ENCODE data around the gene BCL2. TPM values are rescaled to one million over a fixed set of nuclear protein-coding genes. Genes with fewer than 3 reads are reported as not detected.

Gene BCL2
- polyA plus RNA-seq, 4 donors: 23.3 to 28.8 (median 27.1) TPM

- DNase-seq (ENCODE audit: low read depth in 4 of 4, low spot score in 3 of 4): no peak
These were observed 219.5 kb downstream of the BCL2 start for GRCh38 chr18:63099848-63100629.

- DNase-seq (ENCODE audit: low read depth in 4 of 4, low spot score in 3 of 4): no peak
These were observed 220.3 kb downstream of the BCL2 start for GRCh38 chr18:63099091-63099840.

GRCh38 chr18:63098018-63098981 lies 221.3 kb downstream of the BCL2 start:
- DNase-seq (ENCODE audit: low read depth in 4 of 4, low spot score in 3 of 4): no peak

GRCh38 chr18:63097178-63097577 lies 222.4 kb downstream of the BCL2 start:
- DNase-seq (ENCODE audit: low read depth in 4 of 4, low spot score in 3 of 4): no peak

- no peak for DNase-seq (ENCODE audit: low read depth in 4 of 4, low spot score in 3 of 4)
These were observed 223.2 kb downstream of the BCL2 start for GRCh38 chr18:63096327-63096874.

- DNase-seq (ENCODE audit: low read depth in 4 of 4, low spot score in 3 of 4): no peak
These were observed 223.8 kb downstream of the BCL2 start for GRCh38 chr18:63095768-63096167.

- DNase-seq (ENCODE audit: low read depth in 4 of 4, low spot score in 3 of 4): no peak
These were observed 227.8 kb downstream of the BCL2 start for GRCh38 chr18:63091671-63092364.

GRCh38 chr18:63090334-63090733 lies 229.2 kb downstream of the BCL2 start:
- no peak for DNase-seq (ENCODE audit: low read depth in 4 of 4, low spot score in 3 of 4)

- no peak for DNase-seq (ENCODE audit: low read depth in 4 of 4, low spot score in 3 of 4)
These were observed 230.5 kb downstream of the BCL2 start for GRCh38 chr18:63089041-63089440.

GRCh38 chr18:63088262-63088661 lies 231.3 kb downstream of the BCL2 start:
- DNase-seq (ENCODE audit: low read depth in 4 of 4, low spot score in 3 of 4): no peak

- no peak for DNase-seq (ENCODE audit: low read depth in 4 of 4, low spot score in 3 of 4)
These were observed 231.9 kb downstream of the BCL2 start for GRCh38 chr18:63087421-63088230.

GRCh38 chr18:63085611-63086010 lies 234.0 kb downstream of the BCL2 start:
- no peak for DNase-seq (ENCODE audit: low read depth in 4 of 4, low spot score in 3 of 4)

GRCh38 chr18:63084219-63084618 lies 235.3 kb downstream of the BCL2 start:
- no peak for DNase-seq (ENCODE audit: low read depth in 4 of 4, low spot score in 3 of 4)

GRCh38 chr18:63083555-63083954 lies 236.0 kb downstream of the BCL2 start:
- DNase-seq (ENCODE audit: low read depth in 4 of 4, low spot score in 3 of 4): no peak

- DNase-seq (ENCODE audit: low read depth in 4 of 4, low spot score in 3 of 4): no peak
These were observed 236.5 kb downstream of the BCL2 start for GRCh38 chr18:63083020-63083531.

GRCh38 chr18:63082366-63083019 lies 237.1 kb downstream of the BCL2 start:
- no peak for DNase-seq (ENCODE audit: low read depth in 4 of 4, low spot score in 3 of 4)

GRCh38 chr18:63079114-63079513 lies 240.5 kb downstream of the BCL2 start:
- no peak for DNase-seq (ENCODE audit: low read depth in 4 of 4, low spot score in 3 of 4)

GRCh38 chr18:63078471-63078870 lies 241.1 kb downstream of the BCL2 start:
- no peak for DNase-seq (ENCODE audit: low read depth in 4 of 4, low spot score in 3 of 4)

Data from right renal pelvis (tissue), 4 donors.